Neural progenitor cell (in vitro differentiated cells): Measurements from ENCODE around the gene ARHGEF37. TPM values are rescaled to one million over a fixed set of nuclear protein-coding genes. Genes with fewer than 3 reads are reported as not detected.

ENCODE experiments used
- DNase-seq: peaks from one replicate; pipeline ENCODE4 v3.0.0-alpha.2; 2016; ENCODE audit warnings: low spot score
- H2AFZ ChIP-seq: fragments of 200-600 bp; sonication (generic); replicated peaks from 2 replicates; pipeline ENCODE4 v1.6.1; 2016; ENCODE audit warnings: antibody characterized with exemption
- H3F3A ChIP-seq: fragments of 200-600 bp; sonication (generic); 2 replicates; pipeline ENCODE4 v1.6.1; 2016; ENCODE audit warnings: antibody characterized with exemption, low read depth
- H3K27ac ChIP-seq: fragments of 200-600 bp; sonication (generic); 2 replicates; pipeline ENCODE4 v1.5.1; 2016; ENCODE audit warnings: mild to moderate bottlenecking
- H3K27me3 ChIP-seq: fragments of 200-600 bp; sonication (generic); 2 replicates; pipeline ENCODE4 v1.6.1; 2016; ENCODE audit warnings: mild to moderate bottlenecking, moderate library complexity
- H3K36me3 ChIP-seq: fragments of 200-600 bp; sonication (generic); 2 replicates; pipeline ENCODE4 v1.5.1; 2016
- H3K4me1 ChIP-seq: fragments of 200-600 bp; sonication (generic); 2 replicates; pipeline ENCODE4 v1.6.1; 2016; ENCODE audit warnings: mixed run types
- H3K4me2 ChIP-seq: fragments of 200-600 bp; sonication (generic); 2 replicates; pipeline ENCODE4 v1.6.1; 2016
- H3K4me3 ChIP-seq: fragments of 200-600 bp; sonication (generic); 2 replicates; pipeline ENCODE4 v1.5.1; 2016
- H3K79me2 ChIP-seq: fragments of 200-600 bp; sonication (generic); 2 replicates; pipeline ENCODE4 v1.6.1; 2016; ENCODE audit warnings: low read depth
- H3K9ac ChIP-seq: fragments of 200-600 bp; sonication (generic); 2 replicates; pipeline ENCODE4 v1.6.1; 2016
- H3K9me3 ChIP-seq: fragments of 200-600 bp; sonication (generic); 2 replicates; pipeline ENCODE4 v1.5.1; 2016; ENCODE audit warnings: low read depth
- H4K20me1 ChIP-seq: fragments of 200-600 bp; sonication (generic); 2 replicates; pipeline ENCODE4 v1.6.1; 2016; ENCODE audit warnings: low read depth
- H3K27ac Mint-ChIP-seq: 3 replicates; pipeline ENCODE4 v1.8.0; 2021; ENCODE audit warnings: mixed read lengths
- H3K27me3 Mint-ChIP-seq: 2 replicates; pipeline ENCODE4 v1.8.0; 2022; ENCODE audit warnings: low read depth, mild to moderate bottlenecking, inconsistent platforms, moderate library complexity, mixed read lengths; ENCODE audit not compliant: insufficient read depth
- H3K36me3 Mint-ChIP-seq: 3 replicates; pipeline ENCODE4 v1.8.0; 2021; ENCODE audit warnings: mixed read lengths
- H3K4me1 Mint-ChIP-seq: 3 replicates; pipeline ENCODE4 v1.8.0; 2021; ENCODE audit warnings: mixed read lengths
- H3K4me3 Mint-ChIP-seq: 3 replicates; pipeline ENCODE4 v1.8.0; 2021; ENCODE audit warnings: mild to moderate bottlenecking, moderate library complexity, mixed read lengths
- H3K9me3 Mint-ChIP-seq: 3 replicates; pipeline ENCODE4 v1.8.0; 2020; ENCODE audit warnings: mixed read lengths
- EZH2 ChIP-seq: fragments of 200-600 bp; sonication (generic); IDR thresholded peaks from 2 replicates; pipeline ENCODE4 v1.6.1; 2017; ENCODE audit warnings: antibody characterized with exemption, mild to moderate bottlenecking, moderate library complexity
- EZH2phosphoT487 ChIP-seq: fragments of 200-600 bp; sonication (generic); IDR thresholded peaks from 2 replicates; pipeline ENCODE4 v1.6.1; 2017; ENCODE audit warnings: antibody characterized with exemption
- total RNA-seq: library from RNA; depleted of rRNA; stranded (reverse); fragments of >200 nt; gene quantifications from 2 replicates; pipeline ENCODE4 v1.2.3, GENCODE V29; 2015; ENCODE audit warnings: low replicate concordance
- TF ChIP-seq, protein P1 (sequence below): fragments of 200-600 bp; sonication (generic); IDR thresholded peaks from 2 replicates; pipeline ENCODE4 v1.5.1; 2017; ENCODE audit warnings: antibody characterized with exemption, mild to moderate bottlenecking

ARHGEF37 gene
- total RNA-seq, 1 donor from 2014 or later = 0.99 TPM

GRCh38 chr5:149656576-149657182, 75.4 kb downstream of the ARHGEF37 start:
- H3K27me3 ChIP-seq = no peaks in the 10 kb centered on the region
- no peak overlapping the region for H3K4me3 ChIP-seq
- H3K36me3 Mint-ChIP-seq = no peaks in the 10 kb centered on the region
- no peaks in the 10 kb centered on the region for H3K79me2 ChIP-seq
- peak; percentile 65 for DNase-seq
- H3K27me3 Mint-ChIP-seq = peaks cover 5% of the 10 kb centered on the region
- TF ChIP-seq EZH2phosphoT487 (no peak), EZH2 (no peak)
- TF ChIP-seq, protein P1, sequence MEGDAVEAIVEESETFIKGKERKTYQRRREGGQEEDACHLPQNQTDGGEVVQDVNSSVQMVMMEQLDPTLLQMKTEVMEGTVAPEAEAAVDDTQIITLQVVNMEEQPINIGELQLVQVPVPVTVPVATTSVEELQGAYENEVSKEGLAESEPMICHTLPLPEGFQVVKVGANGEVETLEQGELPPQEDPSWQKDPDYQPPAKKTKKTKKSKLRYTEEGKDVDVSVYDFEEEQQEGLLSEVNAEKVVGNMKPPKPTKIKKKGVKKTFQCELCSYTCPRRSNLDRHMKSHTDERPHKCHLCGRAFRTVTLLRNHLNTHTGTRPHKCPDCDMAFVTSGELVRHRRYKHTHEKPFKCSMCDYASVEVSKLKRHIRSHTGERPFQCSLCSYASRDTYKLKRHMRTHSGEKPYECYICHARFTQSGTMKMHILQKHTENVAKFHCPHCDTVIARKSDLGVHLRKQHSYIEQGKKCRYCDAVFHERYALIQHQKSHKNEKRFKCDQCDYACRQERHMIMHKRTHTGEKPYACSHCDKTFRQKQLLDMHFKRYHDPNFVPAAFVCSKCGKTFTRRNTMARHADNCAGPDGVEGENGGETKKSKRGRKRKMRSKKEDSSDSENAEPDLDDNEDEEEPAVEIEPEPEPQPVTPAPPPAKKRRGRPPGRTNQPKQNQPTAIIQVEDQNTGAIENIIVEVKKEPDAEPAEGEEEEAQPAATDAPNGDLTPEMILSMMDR = peak; percentile 80
- H3K9ac ChIP-seq = no peak overlapping the region
- H3K9me3 Mint-ChIP-seq = no peaks in the 10 kb centered on the region
- H3K27ac ChIP-seq = no peak overlapping the region
- no peaks in the 10 kb centered on the region for H3K9me3 ChIP-seq
- H3K27ac Mint-ChIP-seq = no peak overlapping the region
- H3K36me3 ChIP-seq = no peaks in the 10 kb centered on the region
- peaks cover 14% of the 10 kb centered on the region for H3F3A ChIP-seq
- H3K4me2 ChIP-seq = no peak overlapping the region
- no peak overlapping the region for H2AFZ ChIP-seq
- no peaks in the 10 kb centered on the region for H3K4me1 ChIP-seq
- H4K20me1 ChIP-seq = no peaks in the 10 kb centered on the region
- H3K4me3 Mint-ChIP-seq = no peak overlapping the region
- peaks cover 3% of the 10 kb centered on the region for H3K4me1 Mint-ChIP-seq

- H3K4me2 ChIP-seq = no peak overlapping the region
- Mint-ChIP-seq H3K27me3 (peaks cover 5% of the 10 kb centered on the region), H3K9me3 (no peaks in the 10 kb centered on the region), H3K4me3 (no peak overlapping the region), H3K4me1 (peaks cover 3% of the 10 kb centered on the region), H3K27ac (no peak overlapping the region), H3K36me3 (no peaks in the 10 kb centered on the region)
- no peak overlapping the region for H2AFZ ChIP-seq
- H3K27me3 ChIP-seq = no peaks in the 10 kb centered on the region
- no peaks in the 10 kb centered on the region for H3K36me3 ChIP-seq
- no peaks in the 10 kb centered on the region for H3K9me3 ChIP-seq
- H3K4me3 ChIP-seq = no peak overlapping the region
- H3K4me1 ChIP-seq = no peaks in the 10 kb centered on the region
- no peak overlapping the region for H3K9ac ChIP-seq
- H3K27ac ChIP-seq = no peak overlapping the region
- DNase-seq = no peak
- TF ChIP-seq EZH2 = no peak
- TF ChIP-seq EZH2phosphoT487 = no peak
- TF ChIP-seq, protein P1 = no peak
- H3K79me2 ChIP-seq = no peaks in the 10 kb centered on the region
- peaks cover 11% of the 10 kb centered on the region for H3F3A ChIP-seq
- H4K20me1 ChIP-seq = no peaks in the 10 kb centered on the region
These were observed 76.0 kb downstream of the ARHGEF37 start for GRCh38 chr5:149657324-149657723.

DNA sequence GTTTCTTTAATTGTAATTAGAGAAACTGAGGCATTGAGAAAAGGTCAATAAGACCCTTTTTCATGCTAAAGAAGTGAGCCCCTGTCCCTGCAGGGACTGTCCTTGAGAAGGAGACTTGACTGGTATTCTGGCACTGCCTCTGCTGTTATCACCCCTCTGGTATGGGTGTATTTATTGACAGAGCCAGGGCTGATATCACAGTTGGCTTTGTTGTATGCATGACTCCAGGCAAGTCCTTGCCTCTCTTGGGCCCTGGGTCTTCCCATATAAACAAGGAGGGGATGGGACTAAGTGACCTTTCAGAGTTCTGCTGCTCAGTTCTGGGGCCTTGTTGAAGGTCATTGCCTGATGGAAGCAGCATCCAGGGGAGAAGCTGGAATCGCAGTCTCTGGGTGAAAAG, 77.0 kb downstream of the ARHGEF37 start:
- Histone ChIP-seq H3K27ac (no peak overlapping the region), H3K9me3 (no peaks in the 10 kb centered on the region), H3K4me3 (no peak overlapping the region), H3K9ac (no peak overlapping the region), H3K4me1 (no peaks in the 10 kb centered on the region), H2AFZ (no peak overlapping the region), H3K36me3 (no peaks in the 10 kb centered on the region), H3K4me2 (no peak overlapping the region), H4K20me1 (no peaks in the 10 kb centered on the region), H3F3A (peaks cover 9% of the 10 kb centered on the region), H3K79me2 (no peaks in the 10 kb centered on the region), H3K27me3 (no peaks in the 10 kb centered on the region)
- Mint-ChIP-seq H3K36me3 (no peaks in the 10 kb centered on the region), H3K27me3 (peaks cover 7% of the 10 kb centered on the region), H3K4me3 (no peak overlapping the region), H3K4me1 (peaks cover 3% of the 10 kb centered on the region), H3K27ac (no peak overlapping the region), H3K9me3 (no peaks in the 10 kb centered on the region)
- DNase-seq = no peak
- TF ChIP-seq EZH2 = no peak
- TF ChIP-seq EZH2phosphoT487 = no peak
- TF ChIP-seq, protein P1 = no peak
